Right renal cortex interstitium (tissue), 3 donors: ENCODE data around the gene SEC23A. TPM values are rescaled to one million over a fixed set of nuclear protein-coding genes. Genes with fewer than 3 reads are reported as not detected.
"Not testable (repeated sequence)": the region's sequence is repeated elsewhere in the genome, so short reads cannot be mapped to it uniquely, and the experiment has no call there.

ENCODE experiments used
- DNase-seq, 3 donors: peaks; one replicate each; pipeline ENCODE4 v3.0.0-alpha.2; 2013; ENCODE audit warnings: low read depth in 3 of 3, low spot score in 2 of 3
- polyA plus RNA-seq, 3 donors: library from polyadenylated mRNA; unstranded; fragments of 120-200 nt; gene quantifications; one replicate each; pipeline ENCODE4 v1.2.1, GENCODE V29; 2013; ENCODE audit not compliant: insufficient read length in 3 of 3

SEC23A gene
- polyA plus RNA-seq, 3 donors = 65.1 to 67.7 (median 65.6) TPM

DNA sequence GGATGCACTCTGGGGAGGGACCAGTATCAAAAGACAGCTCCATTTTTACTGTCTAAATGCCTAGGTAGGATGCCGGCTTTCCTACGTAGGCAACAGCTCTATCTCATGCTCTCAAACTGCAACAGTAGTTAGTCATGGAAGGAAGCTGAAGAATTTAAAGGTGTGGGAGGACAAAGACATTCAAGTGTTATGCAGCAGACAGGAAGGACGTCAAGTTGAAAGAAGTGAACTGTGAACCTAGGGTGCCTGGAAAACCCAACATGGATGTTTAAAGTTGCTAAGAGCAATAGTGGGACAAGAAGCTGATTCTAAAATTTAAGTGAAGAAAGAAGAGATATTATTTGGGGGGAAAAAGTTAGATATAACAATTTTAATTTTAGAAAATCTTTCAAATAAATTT is 5.9 kb downstream of the SEC23A start:
- peak in 1 of 3 donors; percentile 5 for DNase-seq

DNA sequence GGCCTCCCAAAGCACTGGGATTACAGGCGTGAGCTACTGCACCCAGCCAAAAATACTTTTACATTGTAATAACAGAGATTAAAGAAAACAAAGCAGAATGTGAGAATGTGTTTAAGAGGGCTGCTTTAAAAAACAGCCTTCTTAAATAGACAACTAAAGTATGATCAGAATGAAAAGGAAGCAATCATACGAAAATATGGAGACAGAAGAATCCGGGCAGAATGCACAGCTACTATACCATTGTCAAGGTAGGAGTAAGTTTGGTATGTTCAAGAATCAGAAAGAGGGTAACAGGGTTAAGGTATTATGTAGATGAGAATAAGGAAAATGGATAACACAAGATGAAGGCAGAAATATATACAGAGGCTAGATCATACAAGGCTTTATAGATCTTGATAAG is 8.5 kb downstream of the SEC23A start:
- DNase-seq = no peak

DNA sequence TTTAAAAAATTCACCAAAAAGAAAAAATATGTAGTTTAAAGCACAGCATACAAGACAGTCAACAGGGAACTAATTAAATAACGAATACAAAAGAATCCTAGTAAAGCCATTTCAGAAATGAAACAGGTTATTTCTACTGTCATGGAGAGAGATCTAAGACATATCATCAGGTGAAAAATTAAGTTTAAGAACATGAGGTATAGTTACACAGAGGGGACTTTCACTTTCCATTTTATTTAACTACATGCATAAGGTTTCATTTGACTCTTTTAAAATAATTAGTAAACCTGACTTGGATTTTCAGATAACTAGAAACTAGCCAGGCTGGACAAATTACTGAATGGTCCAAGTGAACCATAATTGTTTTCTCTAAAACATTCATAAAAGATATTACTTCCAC is 11.3 kb downstream of the SEC23A start:
- no peak for DNase-seq

DNA sequence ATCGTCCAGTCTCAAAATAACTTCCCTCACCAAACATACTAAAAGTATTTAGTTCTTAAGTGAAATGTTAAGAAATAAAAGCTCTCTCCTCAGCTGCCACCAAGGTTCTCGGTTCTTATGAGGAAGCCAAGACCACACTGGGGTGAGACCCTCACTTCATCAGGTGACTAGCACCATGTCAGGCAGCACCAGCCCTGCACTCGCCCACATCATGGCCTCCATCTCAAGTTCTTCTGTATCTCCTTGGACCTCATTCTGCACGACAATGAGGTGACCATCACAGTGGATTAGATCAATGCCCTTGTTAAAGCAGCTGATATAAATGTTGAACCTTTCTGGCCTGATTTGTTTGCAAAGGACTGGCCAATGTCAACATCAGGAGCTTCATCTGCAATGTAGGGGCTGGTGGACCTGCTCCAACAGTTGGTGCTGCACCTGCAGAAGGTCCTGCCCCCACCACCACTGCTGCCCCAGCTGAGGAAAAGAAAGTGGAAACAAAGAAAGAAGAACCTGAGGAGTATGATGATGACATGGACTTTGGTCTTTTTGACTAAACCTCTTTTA is 12.4 kb downstream of the SEC23A start:
- DNase-seq = no peak

DNA sequence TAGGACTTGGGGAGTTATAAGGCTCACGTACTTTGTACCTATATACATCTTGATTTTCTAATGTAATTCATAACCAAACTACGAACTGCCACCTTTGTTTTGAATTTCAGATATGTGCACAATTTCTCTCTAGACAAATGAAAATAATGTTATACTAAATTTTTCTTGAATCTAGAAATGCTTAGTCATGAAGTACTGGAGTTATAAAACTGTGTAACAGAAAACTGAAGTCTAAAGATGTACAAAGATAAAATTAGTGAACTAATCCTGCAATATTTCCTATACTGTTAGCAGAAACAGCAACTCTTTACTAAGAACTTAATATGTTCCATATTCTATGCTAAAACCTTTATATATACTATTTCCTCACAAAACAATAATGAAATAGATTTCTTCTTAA is 15.5 kb downstream of the SEC23A start:
- DNase-seq = no peak

DNA sequence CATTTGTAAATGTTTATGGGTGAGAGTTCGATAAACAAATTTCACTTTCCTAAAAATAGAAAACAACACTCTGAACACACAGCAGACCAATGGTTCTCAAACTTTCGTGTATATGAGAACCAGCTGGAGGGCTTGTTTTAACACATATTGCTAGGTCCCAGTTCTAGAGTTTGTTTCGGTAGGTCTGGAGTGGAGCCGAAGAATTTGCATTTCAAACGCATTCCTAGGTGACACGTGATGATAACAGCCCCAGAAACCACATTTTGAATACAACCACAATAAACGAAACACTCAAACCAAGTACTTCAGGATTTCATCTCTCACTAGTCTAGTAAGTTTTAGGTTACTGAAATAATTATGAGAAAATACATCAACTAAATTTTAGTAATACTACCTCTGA is 17.1 kb downstream of the SEC23A start:
- DNase-seq = no peak

DNA sequence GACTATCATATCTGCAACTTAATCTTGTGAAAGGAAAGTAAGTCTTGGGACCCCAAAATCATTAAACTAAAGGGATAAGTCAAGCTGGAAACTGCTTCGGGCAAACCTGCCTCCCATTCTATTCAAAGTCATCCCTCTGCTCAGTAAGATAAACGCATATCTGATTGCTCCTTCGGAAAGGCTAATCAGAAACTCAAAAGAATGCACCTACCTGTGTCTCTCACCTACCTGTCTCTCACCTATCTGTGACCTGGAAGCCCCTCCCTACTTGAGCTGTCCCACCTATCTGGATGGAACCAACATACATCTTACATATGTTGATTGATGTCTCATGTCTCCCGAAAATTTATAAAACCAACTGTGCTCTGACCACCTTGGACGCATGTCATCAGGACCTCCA is 19.9 kb downstream of the SEC23A start:
- DNase-seq = no peak

DNA sequence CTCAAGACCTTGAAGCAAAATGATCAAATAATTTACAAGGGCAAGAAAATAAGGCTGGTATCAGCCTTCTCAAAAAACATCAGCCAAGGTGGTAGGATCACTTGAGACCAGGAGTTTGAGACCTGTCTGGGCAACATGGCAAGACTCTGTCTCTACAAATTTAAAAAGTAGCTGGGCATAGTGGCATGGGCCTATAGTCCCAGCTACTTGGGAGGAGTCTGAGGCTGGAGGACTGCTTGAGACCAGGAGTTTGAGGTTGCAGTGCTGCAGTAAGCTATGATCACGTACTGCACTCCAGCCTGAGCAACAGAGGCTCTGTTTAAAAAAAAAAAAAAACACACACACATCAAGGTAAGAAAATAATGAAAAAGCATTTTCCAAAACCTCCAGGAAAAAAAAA is 22.1 kb downstream of the SEC23A start:
- DNase-seq = no peak

DNA sequence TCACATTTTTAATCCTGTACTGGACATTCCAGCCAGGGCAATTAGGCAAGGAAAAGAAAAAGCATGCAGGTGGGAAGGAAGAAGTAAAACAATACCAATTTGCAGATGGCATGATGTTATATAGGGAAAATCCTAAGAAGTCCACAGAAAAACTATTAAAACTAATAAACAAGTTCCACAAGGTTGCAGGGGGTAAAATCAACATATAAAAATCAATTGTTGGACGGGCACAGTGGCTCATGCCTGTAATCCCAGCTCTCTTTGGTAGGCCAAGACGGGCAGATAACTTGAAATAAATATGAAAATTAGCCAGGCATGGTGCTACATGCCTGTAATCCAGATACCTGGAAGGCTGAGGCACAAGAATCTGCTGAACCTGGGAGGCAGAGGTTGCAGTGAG is 31.9 kb downstream of the SEC23A start:
- DNase-seq = no peak

DNA sequence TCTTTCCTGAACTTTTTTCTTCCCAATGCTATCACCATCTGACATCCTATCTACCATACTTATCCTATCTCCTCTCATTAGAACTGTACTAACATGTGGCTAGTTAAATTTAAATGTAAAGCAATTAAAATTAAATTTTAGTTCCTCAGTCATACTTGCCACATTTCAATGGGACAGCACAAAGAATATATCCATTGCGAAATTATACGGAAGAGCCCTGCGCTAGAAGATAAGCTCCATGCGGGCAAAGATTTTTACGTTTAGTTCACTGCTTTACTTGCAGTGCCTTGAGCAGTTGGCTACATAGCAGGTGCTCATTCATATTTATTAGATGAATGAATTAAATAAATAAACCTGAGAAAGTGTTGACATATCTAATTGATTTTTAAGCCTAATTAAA is 33.1 kb downstream of the SEC23A start:
- no peak for DNase-seq

DNA sequence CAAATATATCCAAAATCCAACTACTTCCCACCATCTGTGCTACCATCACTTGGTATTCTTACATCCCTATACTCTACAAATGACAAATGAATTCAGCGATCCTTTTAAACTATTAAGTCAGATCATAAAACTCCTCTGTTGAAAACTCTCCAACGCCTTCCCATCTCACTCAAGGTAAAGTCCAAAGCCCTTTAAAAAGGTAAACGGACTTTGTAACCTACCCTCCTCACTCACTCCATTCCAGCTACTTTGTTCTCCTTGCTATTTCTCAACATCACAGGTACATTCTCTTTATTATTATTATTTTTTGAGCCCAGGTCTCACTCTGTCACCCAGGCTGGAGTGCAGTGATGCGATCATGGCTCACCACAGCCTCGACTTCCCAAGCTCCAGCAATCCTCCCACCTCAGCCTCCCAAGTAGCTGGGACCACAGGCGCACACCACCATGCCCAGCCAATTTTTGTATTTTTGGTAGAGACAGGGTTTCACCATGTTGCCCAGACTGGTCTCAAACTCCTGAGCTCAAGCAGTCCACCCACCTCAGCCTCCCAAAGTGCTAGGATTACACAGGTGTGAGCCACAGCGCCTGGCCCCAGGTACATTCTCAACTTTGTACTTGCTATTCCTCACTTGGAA is 33.7 kb downstream of the SEC23A start:
- not testable (repeated sequence) for DNase-seq

DNA sequence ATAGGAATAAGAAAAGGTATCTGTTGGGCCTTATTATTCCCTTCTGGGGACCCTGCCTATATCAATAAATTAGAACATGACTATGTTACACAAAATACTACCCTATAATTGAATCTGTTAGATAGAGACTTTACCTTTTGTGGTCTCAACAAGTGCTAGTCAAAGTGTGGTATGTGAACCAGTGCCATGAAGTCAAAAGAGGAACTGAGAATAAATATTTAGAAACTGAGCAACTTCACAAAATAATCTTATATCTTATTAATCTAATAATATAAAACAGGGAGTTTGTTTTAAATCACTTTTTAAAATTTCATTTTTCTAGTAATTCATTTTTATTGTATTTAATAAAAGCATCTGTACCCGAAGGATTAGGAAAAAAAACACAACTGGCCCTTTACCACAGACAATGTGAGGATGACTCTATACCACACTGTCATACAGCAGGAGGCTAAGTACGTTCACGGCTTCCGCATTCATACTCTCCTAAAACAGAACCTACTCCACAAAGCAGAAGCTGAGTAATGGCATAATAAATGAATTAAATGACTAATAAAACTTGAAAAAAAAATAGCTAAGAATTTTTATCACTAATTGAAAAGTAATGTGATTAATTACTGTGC is 42.1 kb downstream of the SEC23A start:
- DNase-seq = no peak

DNA sequence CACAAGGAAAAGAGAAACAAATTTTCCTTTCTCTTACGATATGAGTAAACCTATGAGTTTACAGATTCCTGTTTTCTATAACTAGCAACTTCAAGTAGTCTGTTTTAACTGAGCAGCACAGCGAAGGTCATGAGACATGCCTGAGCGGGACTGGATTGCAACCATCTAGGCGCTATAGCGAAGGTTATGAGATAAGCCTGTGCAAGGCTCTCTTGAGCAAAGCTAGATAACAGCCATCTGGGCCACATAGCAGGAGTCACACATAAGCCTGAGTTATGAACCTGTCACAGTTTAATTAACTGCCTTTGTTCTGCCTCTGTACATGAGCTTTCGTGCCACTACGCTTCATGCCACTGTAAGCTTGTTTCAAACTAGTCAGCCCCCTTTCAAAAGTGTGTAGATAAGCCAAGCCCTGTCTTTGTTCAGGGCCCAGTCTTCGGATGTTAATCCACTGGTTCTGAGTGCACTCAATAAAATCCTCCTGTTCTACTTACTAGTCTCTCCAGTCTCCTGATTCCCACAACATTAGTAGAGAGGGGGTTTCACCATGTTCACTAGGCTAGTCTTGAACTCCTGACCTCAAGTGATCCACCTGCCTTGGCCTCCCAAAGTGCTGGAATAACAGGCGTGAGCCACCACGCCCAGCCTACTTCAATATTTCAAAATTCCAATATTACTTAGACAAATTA is 47.1 kb downstream of the SEC23A start:
- DNase-seq = no peak

DNA sequence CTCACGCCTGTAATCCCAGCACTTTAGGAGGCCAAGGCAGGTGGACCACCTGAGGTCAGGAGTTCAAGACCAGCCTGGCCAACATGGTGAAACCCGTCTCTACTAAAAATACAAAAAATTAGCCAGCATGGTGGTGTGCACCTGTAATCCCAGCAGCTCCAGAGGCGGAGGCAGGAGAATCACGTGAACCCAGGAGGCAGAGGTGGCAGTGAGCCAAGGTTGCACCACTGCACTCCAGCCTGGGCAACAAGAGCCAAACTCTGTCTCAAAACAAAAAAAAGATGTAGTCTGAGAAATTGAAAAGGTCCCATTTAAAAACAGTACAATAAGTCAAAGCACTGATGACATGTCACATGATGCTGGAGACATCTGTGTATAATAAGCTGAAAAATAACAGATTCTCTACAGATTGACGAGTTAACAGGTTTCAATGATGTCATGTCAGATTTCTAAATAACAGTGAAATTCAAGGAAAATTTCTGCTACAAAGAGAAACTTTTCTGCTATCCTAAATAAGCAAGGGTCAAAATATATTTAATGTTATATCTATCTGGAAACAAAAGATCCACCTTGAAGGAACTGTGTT is 50.1 kb downstream of the SEC23A start:
- DNase-seq = not testable (repeated sequence)

DNA sequence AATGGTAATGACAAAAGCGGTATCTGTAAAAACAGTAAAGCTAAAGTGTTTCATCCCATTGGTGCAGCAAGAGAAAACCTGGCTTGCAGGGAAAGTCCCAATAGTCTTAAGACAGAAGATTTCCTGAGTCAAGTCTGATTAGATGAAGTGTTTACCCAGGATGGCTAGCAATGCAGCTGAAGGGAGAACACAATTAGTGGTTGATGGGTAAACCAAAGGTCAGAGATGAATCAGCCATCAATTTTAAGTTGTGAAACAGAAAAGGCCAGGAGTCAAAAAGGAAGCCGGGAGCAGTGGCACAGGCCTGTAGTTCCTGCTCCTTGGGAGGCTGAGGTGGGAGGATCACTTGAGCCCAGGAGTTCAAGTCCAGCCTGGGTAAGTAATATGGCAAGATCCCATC is 52.6 kb downstream of the SEC23A start:
- no peak for DNase-seq

DNA sequence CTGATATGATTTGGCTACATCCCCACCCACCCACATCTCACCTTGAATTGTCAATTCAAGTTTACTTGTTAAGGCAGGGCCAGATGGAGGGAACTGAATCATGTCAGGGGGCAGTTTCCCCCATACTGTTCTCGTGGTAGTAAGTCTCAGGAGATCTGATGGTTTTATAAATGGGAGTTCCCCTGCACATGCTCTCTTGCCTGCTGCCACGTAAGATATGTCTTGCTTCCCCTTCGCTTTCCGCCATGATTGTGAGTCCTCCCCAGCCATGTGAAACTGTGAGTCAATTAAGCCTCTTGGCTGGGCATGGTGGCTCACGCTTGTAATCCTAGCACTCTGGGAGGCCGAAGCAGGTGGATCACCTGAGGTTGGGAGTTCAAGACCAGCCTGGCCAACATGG is 57.1 kb downstream of the SEC23A start:
- not testable (repeated sequence) for DNase-seq

DNA sequence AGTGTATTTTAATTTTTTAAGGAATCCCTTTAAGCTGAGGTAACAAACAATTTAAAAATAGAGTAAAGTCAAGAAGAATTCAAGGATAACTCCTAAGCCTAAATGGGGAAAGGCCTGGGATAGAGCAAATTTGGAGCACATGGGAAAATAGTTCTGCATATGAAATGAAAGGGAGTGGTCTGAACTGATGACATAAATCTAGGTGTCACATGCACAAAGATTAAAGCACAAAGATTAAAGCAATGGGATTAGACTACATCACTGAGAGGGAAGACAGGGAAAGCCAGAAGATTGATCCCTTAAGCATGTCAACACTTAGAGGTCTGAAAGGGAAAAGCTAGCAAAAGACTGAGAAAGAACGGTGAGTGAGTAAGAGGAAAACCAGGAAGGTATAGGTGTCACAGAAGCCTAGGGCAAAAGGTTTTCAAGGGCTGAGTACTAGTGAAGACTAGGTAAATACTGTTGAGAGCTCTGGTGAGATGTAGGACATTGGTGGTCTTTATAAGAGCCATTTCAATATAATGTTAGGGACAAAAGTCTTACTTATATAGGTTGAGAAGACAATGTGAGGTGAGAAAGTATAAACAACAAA is 59.6 kb downstream of the SEC23A start:
- no peak for DNase-seq

DNA sequence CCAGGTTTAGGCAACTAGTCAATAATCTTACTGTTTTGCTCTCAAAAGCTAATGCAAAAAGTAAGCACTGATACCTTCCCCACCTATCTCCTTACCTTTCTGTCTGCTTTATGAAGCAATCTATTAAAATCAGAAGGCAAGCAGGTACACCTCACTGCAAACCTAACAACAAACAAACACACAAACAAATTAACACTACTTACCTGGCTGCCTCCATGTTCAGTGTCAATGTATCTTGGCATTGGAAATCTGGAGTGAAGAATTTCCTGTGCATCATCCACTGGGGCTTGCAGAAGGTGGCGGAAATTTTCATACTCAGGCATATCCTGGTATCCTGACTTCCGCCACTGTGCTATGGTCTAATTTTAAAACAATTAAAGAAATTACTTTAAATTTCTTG is 62.5 kb downstream of the SEC23A start:
- DNase-seq = no peak

DNA sequence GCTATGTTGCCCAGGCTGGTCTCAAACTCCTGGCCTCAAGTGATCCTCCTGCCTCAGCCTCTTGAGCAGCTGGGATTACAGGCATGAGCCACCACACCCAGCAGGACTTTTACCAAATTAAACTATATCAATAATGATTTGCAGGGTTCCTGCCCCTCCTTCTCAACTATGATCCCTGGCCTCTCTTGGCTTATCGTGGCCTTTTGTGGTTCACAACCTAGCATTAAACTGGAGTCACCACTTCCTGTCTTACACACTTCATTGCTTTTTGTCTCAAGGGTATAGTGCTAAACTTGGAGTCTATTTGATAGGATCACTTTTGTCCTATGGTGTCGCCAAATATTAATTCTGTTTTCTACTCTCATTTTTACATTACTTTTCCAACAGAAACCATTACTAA is 64.5 kb downstream of the SEC23A start:
- DNase-seq = no peak

DNA sequence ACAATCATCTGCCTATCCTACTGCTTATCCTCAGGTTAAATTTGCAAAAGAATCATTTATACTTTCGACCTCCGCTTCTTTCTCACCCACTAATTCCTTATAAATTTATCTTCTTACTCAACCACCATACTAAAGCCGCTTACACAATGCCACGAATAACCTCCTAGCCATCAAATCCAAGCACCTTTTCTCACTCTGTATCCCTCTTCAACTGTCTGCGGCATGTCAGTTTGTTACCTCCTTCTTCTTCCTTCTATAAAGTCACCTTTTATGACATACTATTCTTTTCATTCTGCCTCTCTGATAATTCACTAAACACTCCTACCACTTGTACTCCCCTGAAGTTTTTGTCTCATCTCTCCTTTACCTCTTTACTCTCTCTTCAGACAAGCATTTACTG is 66.3 kb downstream of the SEC23A start:
- DNase-seq = no peak

DNA sequence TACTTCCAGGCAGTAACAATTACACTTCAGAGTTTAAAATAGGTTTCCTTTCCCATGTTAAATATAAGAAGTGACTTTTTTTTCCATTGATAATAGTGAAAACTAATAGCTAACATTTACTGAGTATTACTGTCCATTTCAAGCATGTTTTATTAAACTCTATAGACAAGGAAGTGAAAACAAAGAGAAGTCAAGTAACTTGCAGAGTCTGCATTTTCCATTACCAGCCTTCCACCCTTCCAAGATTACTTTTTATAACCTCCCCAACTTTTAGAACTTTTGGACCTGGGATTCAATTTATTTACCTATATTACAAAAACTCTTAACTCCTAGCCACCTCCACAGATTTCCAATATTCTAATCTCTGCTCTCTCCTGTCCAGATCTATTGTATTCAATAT is 67.7 kb downstream of the SEC23A start:
- no peak for DNase-seq
